Left ventricle myocardium inferior (tissue), 1 donor: Measurements from ENCODE around the gene DLX1. TPM values are rescaled to one million over a fixed set of nuclear protein-coding genes. Genes with fewer than 3 reads are reported as not detected.

Source experiments
- DNase-seq: peaks from one replicate; pipeline ENCODE4 v3.0.0-alpha.2; 2020
- H3K27ac ChIP-seq: fragments of 200-600 bp; replicated peaks from 2 replicates; pipeline ENCODE4 v1.8.0; 2021
- H3K27me3 ChIP-seq: fragments of 200-600 bp; 2 replicates; pipeline ENCODE4 v1.8.0; 2021; ENCODE audit warnings: low read depth
- H3K36me3 ChIP-seq: fragments of 200-600 bp; 2 replicates; pipeline ENCODE4 v1.8.0; 2021
- H3K4me1 ChIP-seq: fragments of 200-600 bp; 2 replicates; pipeline ENCODE4 v1.8.0; 2021
- H3K4me3 ChIP-seq: fragments of 200-600 bp; 2 replicates; pipeline ENCODE4 v1.8.0; 2021; ENCODE audit warnings: mild to moderate bottlenecking, moderate library complexity
- H3K9me3 ChIP-seq: fragments of 200-600 bp; replicated peaks from 2 replicates; pipeline ENCODE4 v1.8.0; 2021
- CTCF ChIP-seq: fragments of 200-600 bp; IDR thresholded peaks from 2 replicates; pipeline ENCODE4 v1.8.0; 2021; ENCODE audit warnings: antibody characterized with exemption, mild to moderate bottlenecking, borderline replicate concordance
- intact Hi-C: fragments of 100-400 bp; cut with micrococcal nuclease; formaldehyde crosslinking; loops from one replicate; pipeline ENCODE4 v1.11.0; 2022
- total RNA-seq: library from RNA; stranded (reverse); fragmentation: NEBNext Ultra II Directional; extraction: Animal tissue kit (Norgen Biotek cat#: 25700); gene quantifications from one replicate; pipeline ENCODE4 v1.2.1, GENCODE V29; 2021
- donor health status: DM: no; HTN: yes; CAD: no; lungs with severe emphysema.

DLX1 gene
- total RNA-seq, 1 donor from 2014 or later: not detected

- DNase-seq: no peak
- intact Hi-C loops: no loop called here
- Histone ChIP-seq H3K36me3 (no peaks in the 10 kb centered on the region), H3K9me3 (no peaks in the 10 kb centered on the region), H3K27me3 (peaks cover 91% of the 10 kb centered on the region), H3K4me3 (no peak overlapping the region), H3K4me1 (no peaks in the 10 kb centered on the region), H3K27ac (no peak overlapping the region)
- no peak for TF ChIP-seq CTCF
Observed at GRCh38 chr2:172114579-172114978, 29.3 kb downstream of the DLX1 start.

GRCh38 chr2:172116107-172116506, 30.8 kb downstream of the DLX1 start:
- Histone ChIP-seq H3K4me3 (no peak overlapping the region), H3K27me3 (peaks cover 81% of the 10 kb centered on the region), H3K4me1 (no peaks in the 10 kb centered on the region), H3K36me3 (no peaks in the 10 kb centered on the region), H3K27ac (no peak overlapping the region), H3K9me3 (no peaks in the 10 kb centered on the region)
- DNase-seq: no peak
- intact Hi-C loops: no loop called here
- TF ChIP-seq CTCF: no peak

GRCh38 chr2:172119089-172119488, 33.8 kb downstream of the DLX1 start:
- intact Hi-C loops: no loop called here
- Histone ChIP-seq H3K4me1 (no peaks in the 10 kb centered on the region), H3K9me3 (no peaks in the 10 kb centered on the region), H3K36me3 (no peaks in the 10 kb centered on the region), H3K27me3 (peaks cover 61% of the 10 kb centered on the region), H3K4me3 (no peak overlapping the region), H3K27ac (no peak overlapping the region)
- DNase-seq: no peak
- TF ChIP-seq CTCF: no peak

- DNase-seq: no peak
- no peak overlapping the region for H3K27ac ChIP-seq
- intact Hi-C loops: no loop called here
Observed at GRCh38 chr2:172120118-172120517, 34.8 kb downstream of the DLX1 start.

GRCh38 chr2:172128484-172128883, 43.2 kb downstream of the DLX1 start:
- Histone ChIP-seq H3K27me3 (peaks cover 27% of the 10 kb centered on the region), H3K9me3 (peaks cover 6% of the 10 kb centered on the region), H3K4me1 (no peaks in the 10 kb centered on the region), H3K36me3 (no peaks in the 10 kb centered on the region), H3K4me3 (no peak overlapping the region), H3K27ac (no peak overlapping the region)
- DNase-seq: no peak
- no peak for TF ChIP-seq CTCF
- intact Hi-C loops: no loop called here

More at GRCh38 chr2:172120118-172120517, 34.8 kb downstream of the DLX1 start:
- Histone ChIP-seq H3K36me3 (no peaks in the 10 kb centered on the region), H3K4me3 (no peak overlapping the region), H3K27me3 (peaks cover 50% of the 10 kb centered on the region), H3K4me1 (no peaks in the 10 kb centered on the region), H3K9me3 (no peaks in the 10 kb centered on the region)
- no peak for TF ChIP-seq CTCF

- Histone ChIP-seq H3K9me3 (peaks cover 6% of the 10 kb centered on the region), H3K4me3 (no peak overlapping the region), H3K27ac (no peak overlapping the region), H3K4me1 (no peaks in the 10 kb centered on the region), H3K27me3 (peaks cover 27% of the 10 kb centered on the region), H3K36me3 (no peaks in the 10 kb centered on the region)
- DNase-seq: no peak
- no peak for TF ChIP-seq CTCF
- intact Hi-C loops: no loop called here
Observed at GRCh38 chr2:172129404-172129803, 44.1 kb downstream of the DLX1 start.
